Hematopoietic multipotent progenitor cell treated with erythropoietin and hydrocortisone succinate and interleukin-3 and kit ligand, for 8 days (in vitro differentiated cells): ENCODE measurements around the gene LSM7.

Experiments
- DNase-seq: peaks from one replicate; pipeline ENCODE4 v3.0.0-alpha.2; 2015

Gene LSM7

GRCh38 chr19:2338055-2338615 is 9.7 kb upstream of the LSM7 start:
- DNase-seq, result no peak

GRCh38 chr19:2337329-2337707 is 8.9 kb upstream of the LSM7 start:
- no peak for DNase-seq

- DNase-seq, result no peak
These were observed 8.3 kb upstream of the LSM7 start for GRCh38 chr19:2336528-2337328.

GRCh38 chr19:2335848-2336247 is 7.5 kb upstream of the LSM7 start:
- DNase-seq, result no peak

- no peak for DNase-seq
These were observed 6.8 kb upstream of the LSM7 start for GRCh38 chr19:2334986-2335846.

- DNase-seq, result no peak
These were observed 6.0 kb upstream of the LSM7 start for GRCh38 chr19:2334426-2334825.

- no peak for DNase-seq
These were observed 5.4 kb upstream of the LSM7 start for GRCh38 chr19:2333807-2334211.

- DNase-seq, result no peak
These were observed 4.8 kb upstream of the LSM7 start for GRCh38 chr19:2333027-2333806.

- DNase-seq, result no peak
These were observed 4.1 kb upstream of the LSM7 start for GRCh38 chr19:2332341-2333026.

GRCh38 chr19:2331601-2332246 is 3.3 kb upstream of the LSM7 start:
- DNase-seq, result no peak

GRCh38 chr19:2330632-2331284 is 2.4 kb upstream of the LSM7 start:
- no peak for DNase-seq

- no peak for DNase-seq
These were observed 1.9 kb upstream of the LSM7 start for GRCh38 chr19:2330255-2330631.

GRCh38 chr19:2329501-2329916 is 1.1 kb upstream of the LSM7 start:
- peak; percentile 15 for DNase-seq

GRCh38 chr19:2329149-2329478 is 728 bp upstream of the LSM7 start:
- DNase-seq, result no peak

GRCh38 chr19:2327773-2328400 is 499 bp downstream of the LSM7 start:
- DNase-seq, result peak; percentile 93

GRCh38 chr19:2326699-2327360 is 1.6 kb downstream of the LSM7 start:
- DNase-seq, result no peak

- no peak for DNase-seq
These were observed 2.9 kb downstream of the LSM7 start for GRCh38 chr19:2325281-2326046.

GRCh38 chr19:2324220-2324948 is 4.0 kb downstream of the LSM7 start:
- DNase-seq, result no peak

- DNase-seq, result no peak
These were observed 4.7 kb downstream of the LSM7 start for GRCh38 chr19:2323707-2324106.
